Measurements from ENCODE around the gene ZNF430.

DNA sequence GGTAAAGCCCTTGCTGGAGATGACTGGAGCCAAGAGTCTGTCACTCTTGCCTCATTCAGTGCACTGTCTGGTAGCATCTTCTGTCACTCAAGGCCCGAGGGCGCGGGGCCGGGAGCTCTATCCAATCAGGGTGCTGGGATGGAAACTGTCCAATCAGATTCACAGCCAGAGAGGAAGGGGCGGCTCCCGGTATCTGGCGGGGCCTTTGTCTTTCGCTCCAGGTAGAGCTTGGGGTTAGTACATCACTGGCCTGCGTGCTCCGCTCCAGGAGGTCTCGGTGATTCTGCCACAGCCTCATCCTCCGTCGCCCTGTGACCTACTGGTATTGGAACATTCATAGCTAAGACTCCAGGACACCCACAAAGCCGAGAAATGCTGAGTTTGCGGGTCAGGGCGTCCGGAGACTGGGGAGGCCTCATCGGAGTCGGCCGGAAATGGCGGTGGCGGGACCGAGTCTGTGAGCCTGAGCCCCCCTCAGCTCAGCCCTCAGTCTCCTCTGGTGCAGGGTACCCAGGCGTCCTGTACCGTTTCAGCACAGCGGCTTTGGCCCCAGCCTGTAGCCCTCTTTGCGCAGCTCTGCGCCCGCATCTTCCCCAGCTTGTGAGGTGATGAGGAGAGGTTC is 20.6 kb upstream of the ZNF430 start:
- TF ChIP-seq GATA2 (IDR thresholded peaks at IDR 0.05; ENCODE audit: low read depth, low read length) (no peak), GATA3 (IDR thresholded peaks at IDR 0.05; ENCODE audit: low read depth, low read length) (no peak)
